SK-N-SH treated with all-trans-retinoic acid at 6 μM for 48 hours (cell line): ENCODE data around the gene GINS1.

Source experiments
- CREB5 ChIP-seq: fragments of 250-450 bp; sonication (Bioruptor Pico); IDR thresholded peaks from 2 replicates; pipeline ENCODE4 v1.5.1; 2020; ENCODE audit warnings: low read depth, mild to moderate bottlenecking, moderate library complexity
- CSDC2 ChIP-seq: fragments of 250-450 bp; sonication (Bioruptor Pico); IDR thresholded peaks from 2 replicates; pipeline ENCODE4 v1.5.0; 2020; ENCODE audit warnings: mild to moderate bottlenecking, moderate library complexity
- ISL1 ChIP-seq: fragments of 250-450 bp; sonication (Bioruptor Pico); IDR thresholded peaks from 2 replicates; pipeline ENCODE4 v2.1.2; 2022; ENCODE audit warnings: mild to moderate bottlenecking, moderate library complexity
- ZC3H10 ChIP-seq: fragments of 250-450 bp; sonication (Bioruptor Pico); IDR thresholded peaks from 2 replicates; pipeline ENCODE4 v1.5.1; 2021; ENCODE audit warnings: mild to moderate bottlenecking, moderate library complexity
- ZNF565 ChIP-seq: fragments of 450-650 bp; formaldehyde crosslinking; conservative IDR thresholded peaks from 2 replicates; pipeline ENCODE4 v1.5.0; 2020; ENCODE audit warnings: low read depth, mild to moderate bottlenecking, moderate library complexity

GRCh38 chr20:25444556-25444955 lies 37.1 kb downstream of the GINS1 start:
- TF ChIP-seq ISL1, result no peak
- TF ChIP-seq ZC3H10, result no peak
- no peak for TF ChIP-seq CREB5 (CRISPR knock-in tag)
- TF ChIP-seq ZNF565 (CRISPR knock-in tag), result no peak
- TF ChIP-seq CSDC2, result no peak
